ENCODE results near the gene LMX1A. TPM values are rescaled to one million over a fixed set of nuclear protein-coding genes. Genes with fewer than 3 reads are reported as not detected.

The LMX1A gene
- total and polyA plus RNA-seq, 8 donors: not detected

DNA sequence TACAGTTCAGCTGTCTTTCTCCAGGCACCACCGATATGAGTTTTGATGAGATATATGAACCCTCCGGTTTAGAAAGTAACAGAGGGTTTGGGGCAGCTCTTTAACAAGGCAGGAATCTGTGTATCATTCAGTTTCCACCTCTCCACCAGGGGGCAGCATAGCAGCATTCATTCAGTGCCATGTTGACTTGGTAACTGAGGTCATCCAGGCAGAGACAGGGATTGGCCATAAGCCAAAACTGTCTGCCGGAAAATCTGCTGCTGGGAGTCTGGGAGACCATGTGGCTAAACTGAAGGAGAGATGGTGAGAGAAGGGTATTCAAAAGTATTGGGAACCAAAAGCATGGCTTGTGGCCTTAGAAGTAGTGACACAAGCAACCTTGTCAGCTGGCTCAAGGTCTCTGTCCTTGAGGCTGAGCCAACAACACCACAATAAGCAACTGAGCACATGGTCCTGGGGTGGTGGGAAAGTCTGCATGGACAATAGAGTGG, 98.5 kb downstream of the LMX1A start:
- intact Hi-C loops (cut with DNase I): no loop called here
- Histone ChIP-seq H3K4me1 (no peaks in the 10 kb centered on the region), H3K9me3 (no peaks in the 10 kb centered on the region), H3K36me3 (no peaks in the 10 kb centered on the region), H3K4me3 (no peak overlapping the region), H3K27me3 (peaks cover 0 to 12% of the 10 kb centered on the region in 2 donors), H3K27ac (no peak overlapping the region)
- TF ChIP-seq, protein P1, sequence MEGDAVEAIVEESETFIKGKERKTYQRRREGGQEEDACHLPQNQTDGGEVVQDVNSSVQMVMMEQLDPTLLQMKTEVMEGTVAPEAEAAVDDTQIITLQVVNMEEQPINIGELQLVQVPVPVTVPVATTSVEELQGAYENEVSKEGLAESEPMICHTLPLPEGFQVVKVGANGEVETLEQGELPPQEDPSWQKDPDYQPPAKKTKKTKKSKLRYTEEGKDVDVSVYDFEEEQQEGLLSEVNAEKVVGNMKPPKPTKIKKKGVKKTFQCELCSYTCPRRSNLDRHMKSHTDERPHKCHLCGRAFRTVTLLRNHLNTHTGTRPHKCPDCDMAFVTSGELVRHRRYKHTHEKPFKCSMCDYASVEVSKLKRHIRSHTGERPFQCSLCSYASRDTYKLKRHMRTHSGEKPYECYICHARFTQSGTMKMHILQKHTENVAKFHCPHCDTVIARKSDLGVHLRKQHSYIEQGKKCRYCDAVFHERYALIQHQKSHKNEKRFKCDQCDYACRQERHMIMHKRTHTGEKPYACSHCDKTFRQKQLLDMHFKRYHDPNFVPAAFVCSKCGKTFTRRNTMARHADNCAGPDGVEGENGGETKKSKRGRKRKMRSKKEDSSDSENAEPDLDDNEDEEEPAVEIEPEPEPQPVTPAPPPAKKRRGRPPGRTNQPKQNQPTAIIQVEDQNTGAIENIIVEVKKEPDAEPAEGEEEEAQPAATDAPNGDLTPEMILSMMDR (IDR thresholded peaks at IDR 0.05): peak; percentile 51 to 60
- DNase-seq (peak in 1 of 4 donors; percentile 51), ATAC-seq (peak; percentile 80)

DNA sequence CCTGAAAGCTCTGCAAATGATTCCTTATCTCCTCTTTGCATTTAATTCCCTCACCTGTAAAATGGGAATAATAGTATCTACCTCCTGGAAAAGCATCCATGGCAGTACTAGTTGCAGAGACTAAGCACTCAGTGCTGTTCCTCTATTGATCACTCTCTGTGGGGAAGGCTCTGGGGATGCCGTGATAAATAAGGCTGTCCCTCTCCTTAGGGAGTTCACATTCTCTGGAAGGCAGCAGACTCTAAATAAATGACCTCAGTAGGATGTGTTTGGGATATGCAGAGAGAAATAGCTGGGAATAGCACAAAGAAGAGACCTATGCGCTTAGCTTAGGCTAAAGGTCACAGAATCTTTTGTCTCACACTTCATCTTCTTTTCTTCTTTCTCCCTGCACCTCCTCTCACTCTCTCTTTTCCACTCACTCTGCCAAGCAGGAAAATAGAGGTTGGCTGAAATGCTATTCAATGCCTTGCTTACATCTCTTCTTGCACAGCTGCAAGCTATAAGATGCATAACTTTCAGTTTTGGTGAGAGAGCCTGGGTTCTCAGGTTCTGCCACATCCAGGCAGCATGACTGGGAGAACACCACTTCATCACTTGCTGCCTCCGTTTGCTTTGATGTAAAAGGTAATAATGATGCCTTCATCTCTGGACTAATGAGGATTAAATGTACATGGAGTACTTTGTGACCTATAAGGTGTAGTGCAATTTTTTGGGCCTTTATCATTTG, 101.5 kb downstream of the LMX1A start:
- H3K27ac ChIP-seq: no peak overlapping the region
- no peaks in the 10 kb centered on the region for H3K4me1 ChIP-seq
- H3K9me3 ChIP-seq: no peaks in the 10 kb centered on the region
- intact Hi-C loops (cut with DNase I): no loop called here
- TF ChIP-seq, protein P1 (IDR thresholded peaks at IDR 0.05): no peak
- peaks cover 0 to 12% of the 10 kb centered on the region in 2 donors for H3K27me3 ChIP-seq
- DNase-seq (no peak), ATAC-seq (no peak)
- no peak overlapping the region for H3K4me3 ChIP-seq
- H3K36me3 ChIP-seq: no peaks in the 10 kb centered on the region

DNA sequence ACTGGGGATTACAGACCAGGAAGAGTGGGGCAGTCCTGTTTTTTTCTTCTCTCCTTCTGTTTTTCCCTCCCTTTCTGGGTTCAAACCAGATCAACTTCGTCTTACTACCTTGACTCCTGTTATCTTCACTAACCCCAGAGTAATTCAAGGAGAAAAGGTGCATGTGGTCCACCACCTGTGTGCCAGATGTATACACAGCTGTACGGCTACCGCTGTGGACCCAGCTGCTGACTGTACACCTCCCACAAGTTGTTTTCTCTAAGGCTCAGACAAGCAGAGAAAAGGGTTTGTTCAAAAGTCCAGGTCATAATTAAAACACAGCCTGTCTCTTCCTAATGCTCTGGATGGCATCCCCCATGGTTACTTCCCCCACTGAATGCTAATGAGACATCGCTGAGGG, 102.1 kb downstream of the LMX1A start:
- no peak for DNase-seq
- TF ChIP-seq, protein P1 (IDR thresholded peaks at IDR 0.05): no peak
- ATAC-seq: no peak
- Histone ChIP-seq H3K27me3 (peaks cover 0 to 12% of the 10 kb centered on the region in 2 donors), H3K4me3 (no peak overlapping the region), H3K27ac (no peak overlapping the region), H3K36me3 (no peaks in the 10 kb centered on the region), H3K9me3 (no peaks in the 10 kb centered on the region), H3K4me1 (no peaks in the 10 kb centered on the region)
- intact Hi-C loops (cut with DNase I): no loop called here

DNA sequence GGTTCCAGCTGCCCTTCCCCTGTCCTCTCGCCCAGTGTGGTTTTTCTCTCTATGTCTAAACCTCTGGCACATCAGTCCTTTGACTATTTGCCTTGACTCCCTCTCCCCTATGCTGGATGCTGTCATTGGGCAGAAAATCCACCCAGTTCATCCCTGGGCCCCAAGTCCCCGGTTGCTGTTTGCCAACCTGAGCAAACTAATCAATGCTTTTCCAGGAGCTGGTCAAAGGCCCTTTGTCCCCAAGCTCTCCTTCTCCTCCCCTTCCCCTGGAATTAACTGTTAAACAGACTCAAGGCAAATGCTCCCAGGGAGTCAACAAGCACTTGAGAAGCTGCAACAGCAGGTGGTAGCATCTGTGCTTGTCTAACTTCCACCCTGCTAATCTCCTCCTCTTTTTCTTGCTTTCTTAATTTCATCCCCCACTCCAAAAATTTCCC, 102.7 kb downstream of the LMX1A start:
- ATAC-seq (no peak), DNase-seq (no peak)
- Histone ChIP-seq H3K36me3 (no peaks in the 10 kb centered on the region), H3K9me3 (no peaks in the 10 kb centered on the region), H3K4me1 (no peaks in the 10 kb centered on the region), H3K27me3 (peaks cover 0 to 12% of the 10 kb centered on the region in 2 donors), H3K4me3 (no peak overlapping the region), H3K27ac (no peak overlapping the region)
- TF ChIP-seq, protein P1 (IDR thresholded peaks at IDR 0.05): no peak
- intact Hi-C loops (cut with DNase I): no loop called here

DNA sequence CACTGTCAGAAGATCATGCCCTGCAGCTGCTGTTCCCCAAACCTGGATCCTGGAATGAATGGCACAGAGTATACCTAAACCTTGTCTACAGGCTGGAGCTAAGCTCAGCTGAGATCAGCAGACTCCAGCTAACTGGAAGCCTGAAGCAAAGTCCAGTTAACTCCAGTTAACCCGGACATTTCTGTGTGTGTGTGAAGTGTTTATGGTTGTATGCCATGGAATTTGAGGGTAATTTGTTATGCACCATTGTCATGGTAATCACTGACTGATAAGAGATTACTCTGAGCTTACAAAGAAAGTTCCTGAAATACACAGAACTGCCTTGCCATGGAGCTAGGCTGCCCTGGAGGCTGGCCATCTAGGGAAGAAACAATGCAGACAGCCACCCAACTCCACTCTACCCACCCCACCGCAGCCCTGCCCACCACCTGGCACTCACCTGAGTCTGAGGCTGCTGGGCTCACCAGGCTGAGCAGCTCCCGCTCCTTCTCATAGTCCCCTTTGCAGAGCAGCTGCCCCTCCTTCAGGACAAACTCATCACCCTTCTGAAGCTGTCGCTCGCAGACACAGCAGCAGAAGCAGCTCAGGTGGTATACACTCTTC, 107.4 kb downstream of the LMX1A start:
- intact Hi-C loops (cut with DNase I): no loop called here
- Histone ChIP-seq H3K27me3 (no peaks in the 10 kb centered on the region), H3K4me3 (no peak overlapping the region), H3K27ac (no peak overlapping the region), H3K36me3 (no peaks in the 10 kb centered on the region), H3K9me3 (no peaks in the 10 kb centered on the region), H3K4me1 (no peaks in the 10 kb centered on the region)
- DNase-seq (peak in 1 of 4 donors; percentile 36), ATAC-seq (no peak)
- TF ChIP-seq, protein P1 (IDR thresholded peaks at IDR 0.05): no peak

Data from left lung (tissue), 10 donors.